ENCODE measurements around the gene ZSCAN4. TPM values are rescaled to one million over a fixed set of nuclear protein-coding genes. Genes with fewer than 3 reads are reported as not detected.

ZSCAN4 gene
- total and polyA plus RNA-seq, 10 donors, result 0.29 to 0.58 (median 0.47) TPM; not detected in 7

GRCh38 chr19:57632987-57633831 is 35.5 kb upstream of the ZSCAN4 start, which contains the start of gene ZNF211:
ZNF211 (plus strand) TSS chr19:57633168; CDS start chr19:57633347, 179 bp downstream.
- Histone ChIP-seq H3K4me1 (peaks cover 12 to 24% (median 19%) of the 10 kb centered on the region in 6 donors), H3K9me3 (peaks cover 7 to 60% (median 49%) of the 10 kb centered on the region in 8 donors), H3K4me3 (peak within 1 kb of the TSS; percentile 72 to 93 (median 84)), H3K36me3 (peaks cover 0 to 47% (median 37%) of the 10 kb centered on the region in 6 donors), H3K27me3 (replicated peaks in 1 of 7) (no peaks in the 10 kb centered on the region), H3K27ac (peak within 1 kb of the TSS; percentile 78 to 90 (median 88))
- peak in 2 of 11 experiments; percentile 6 to 10 for TF ChIP-seq CTCF (IDR thresholded peaks at IDR 0.05 in 8 of 11, conservative IDR thresholded peaks at IDR 0.05 in 3 of 11)
- no peak for TF ChIP-seq POLR2A (IDR thresholded peaks at IDR 0.05)
- peak; percentile 84 to 88 (median 86) for TF ChIP-seq POLR2AphosphoS5 (IDR thresholded peaks at IDR 0.05)
- peak; percentile 93 for DNase-seq
- intact Hi-C loops (cut with DNase I; ENCODE audit: low total_unique reads), result no loop called here
- WGBS, 5 donors, result 2 to 5% (median 2%) methylated on average over 25 to 59 of the region's 59 CpGs

- H3K27me3 ChIP-seq (replicated peaks in 1 of 7), result no peaks in the 10 kb centered on the region
- peaks cover 12 to 24% (median 19%) of the 10 kb centered on the region in 6 donors for H3K4me1 ChIP-seq
- H3K9me3 ChIP-seq, result peaks cover 9 to 60% (median 50%) of the 10 kb centered on the region in 8 donors
- 66 to 79% (median 76%) methylated on average over 6 of the region's 6 CpGs for WGBS, 5 donors
- peaks cover 0 to 53% (median 43%) of the 10 kb centered on the region in 6 donors for H3K36me3 ChIP-seq
- H3K27ac ChIP-seq, result peak overlapping the region in 5 of 8 donors; percentile 83 to 90 (median 88)
- TF ChIP-seq POLR2AphosphoS5 (IDR thresholded peaks at IDR 0.05) (no peak), CTCF (IDR thresholded peaks at IDR 0.05 in 8 of 11, conservative IDR thresholded peaks at IDR 0.05 in 3 of 11) (no peak), POLR2A (IDR thresholded peaks at IDR 0.05) (no peak)
- intact Hi-C loops (cut with DNase I; ENCODE audit: low total_unique reads), result no loop called here
- peak; percentile 68 for DNase-seq
- H3K4me3 ChIP-seq, result peak overlapping the region; percentile 72 to 93 (median 84)
These were observed 35.0 kb upstream of the ZSCAN4 start for GRCh38 chr19:57633832-57634131.

- intact Hi-C loops (cut with DNase I; ENCODE audit: low total_unique reads), result no loop called here
- Histone ChIP-seq H3K9me3 (peaks cover 17 to 81% (median 75%) of the 10 kb centered on the region in 8 donors), H3K27ac (no peak overlapping the region), H3K36me3 (peaks cover 9 to 81% (median 79%) of the 10 kb centered on the region in 6 donors), H3K4me3 (no peak overlapping the region), H3K4me1 (peaks cover 12 to 22% (median 18%) of the 10 kb centered on the region in 6 donors), H3K27me3 (replicated peaks in 1 of 7) (no peaks in the 10 kb centered on the region)
- WGBS, 5 donors, result 92 to 99% (median 97%) methylated on average over 4 of the region's 4 CpGs
- TF ChIP-seq POLR2AphosphoS5 (IDR thresholded peaks at IDR 0.05) (no peak), CTCF (IDR thresholded peaks at IDR 0.05 in 8 of 11, conservative IDR thresholded peaks at IDR 0.05 in 3 of 11) (no peak), POLR2A (IDR thresholded peaks at IDR 0.05) (no peak)
- DNase-seq, result peak; percentile 15
These were observed 31.4 kb upstream of the ZSCAN4 start for GRCh38 chr19:57637379-57637778.

DNA sequence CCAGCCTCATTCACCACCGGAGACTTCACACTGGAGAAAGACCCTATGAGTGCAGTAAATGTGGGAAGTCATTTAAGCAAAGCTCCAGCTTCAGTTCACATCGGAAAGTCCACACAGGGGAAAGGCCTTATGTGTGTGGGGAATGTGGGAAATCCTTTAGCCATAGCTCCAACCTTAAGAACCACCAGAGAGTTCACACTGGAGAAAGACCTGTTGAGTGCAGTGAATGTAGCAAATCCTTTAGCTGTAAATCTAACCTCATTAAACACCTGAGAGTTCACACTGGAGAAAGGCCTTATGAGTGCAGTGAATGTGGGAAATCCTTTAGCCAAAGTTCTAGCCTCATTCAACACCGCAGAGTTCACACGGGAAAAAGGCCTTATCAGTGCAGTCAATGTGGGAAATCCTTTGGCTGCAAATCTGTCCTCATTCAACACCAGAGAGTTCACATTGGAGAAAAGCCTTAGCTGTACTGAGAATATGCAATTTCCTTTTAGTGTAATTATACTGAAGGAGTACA is 27.0 kb upstream of the ZSCAN4 start:
- Histone ChIP-seq H3K27ac (peak overlapping the region in 1 of 8 donors; percentile 69), H3K9me3 (peaks cover 17 to 100% (median 99%) of the 10 kb centered on the region in 8 donors), H3K4me1 (no peaks in the 10 kb centered on the region), H3K27me3 (replicated peaks in 1 of 7) (no peaks in the 10 kb centered on the region), H3K36me3 (peaks cover 9 to 68% (median 62%) of the 10 kb centered on the region in 6 donors), H3K4me3 (peak overlapping the region in 1 of 8 donors; percentile 26)
- 94 to 99% (median 98%) methylated on average over 4 of the region's 4 CpGs for WGBS, 5 donors
- no peak for TF ChIP-seq POLR2A (IDR thresholded peaks at IDR 0.05)
- TF ChIP-seq CTCF (IDR thresholded peaks at IDR 0.05 in 8 of 11, conservative IDR thresholded peaks at IDR 0.05 in 3 of 11), result no peak
- no peak for TF ChIP-seq POLR2AphosphoS5 (IDR thresholded peaks at IDR 0.05)
- DNase-seq, result no peak
- intact Hi-C loops (cut with DNase I; ENCODE audit: low total_unique reads), result no loop called here

Data from spleen (tissue), 11 donors.